Esophagus squamous epithelium (tissue), 4 donors: Measurements from ENCODE around the gene WSCD2.

Experiments
- POLR2A ChIP-seq, 4 donors: fragments of 450-650 bp; IDR thresholded peaks; one replicate each; pipeline ENCODE4 v1.6.1; 2017; ENCODE audit warnings: antibody characterized with exemption in 4 of 4, mild to moderate bottlenecking in 4 of 4, moderate library complexity in 3 of 4
- TF ChIP-seq, protein P1 (sequence below), 6 experiments: fragments of 450-650 bp in 4 of 6; fragments of 200-600 bp in 2 of 6; sonication (generic) in 2 of 6; IDR thresholded peaks; one replicate each; pipeline ENCODE4 v1.5.1; 2016 to 2019; ENCODE audit warnings: antibody characterized with exemption in 6 of 6, mild to moderate bottlenecking in 4 of 6, moderate library complexity in 4 of 6

DNA sequence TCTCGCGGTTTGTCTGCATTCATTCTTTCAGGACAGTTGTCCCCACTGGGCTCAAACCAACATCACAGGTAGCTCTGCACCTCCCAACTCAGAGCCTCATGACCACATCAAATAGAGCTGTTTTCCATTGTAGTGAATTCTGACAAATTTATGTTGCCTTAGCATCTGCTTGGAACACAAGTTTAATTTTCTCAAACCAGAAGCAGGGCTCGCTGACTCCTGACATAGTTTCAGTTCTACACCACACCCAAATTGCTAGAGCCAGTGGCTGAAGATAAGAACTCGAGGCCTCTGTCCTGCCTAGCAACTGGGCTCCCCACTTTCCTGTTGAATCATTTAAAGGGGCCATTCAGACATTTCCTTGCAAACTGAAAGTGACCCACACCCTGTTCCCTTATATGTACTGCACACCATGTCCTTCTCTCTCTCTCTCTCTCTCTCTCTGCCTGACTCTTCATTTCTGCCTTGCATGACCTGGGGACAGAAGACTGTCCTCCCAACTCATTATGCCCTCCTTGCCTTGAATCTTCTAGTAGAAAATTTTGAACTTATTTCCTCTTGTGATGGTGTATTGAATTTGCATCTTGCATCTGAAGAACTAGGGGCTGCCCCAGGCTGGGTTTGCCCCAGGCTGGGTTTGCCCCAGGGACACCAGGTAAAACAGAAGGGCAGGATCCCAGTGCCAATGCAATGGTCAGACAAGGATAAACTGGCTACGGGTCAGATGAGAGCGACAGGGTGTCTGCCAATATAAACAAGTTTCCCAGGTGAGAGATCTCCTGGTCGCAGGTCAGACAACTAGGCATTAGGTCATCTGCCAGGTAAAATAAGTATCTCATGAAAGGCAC, 9.7 kb upstream of the WSCD2 start:
- TF ChIP-seq, protein P1, sequence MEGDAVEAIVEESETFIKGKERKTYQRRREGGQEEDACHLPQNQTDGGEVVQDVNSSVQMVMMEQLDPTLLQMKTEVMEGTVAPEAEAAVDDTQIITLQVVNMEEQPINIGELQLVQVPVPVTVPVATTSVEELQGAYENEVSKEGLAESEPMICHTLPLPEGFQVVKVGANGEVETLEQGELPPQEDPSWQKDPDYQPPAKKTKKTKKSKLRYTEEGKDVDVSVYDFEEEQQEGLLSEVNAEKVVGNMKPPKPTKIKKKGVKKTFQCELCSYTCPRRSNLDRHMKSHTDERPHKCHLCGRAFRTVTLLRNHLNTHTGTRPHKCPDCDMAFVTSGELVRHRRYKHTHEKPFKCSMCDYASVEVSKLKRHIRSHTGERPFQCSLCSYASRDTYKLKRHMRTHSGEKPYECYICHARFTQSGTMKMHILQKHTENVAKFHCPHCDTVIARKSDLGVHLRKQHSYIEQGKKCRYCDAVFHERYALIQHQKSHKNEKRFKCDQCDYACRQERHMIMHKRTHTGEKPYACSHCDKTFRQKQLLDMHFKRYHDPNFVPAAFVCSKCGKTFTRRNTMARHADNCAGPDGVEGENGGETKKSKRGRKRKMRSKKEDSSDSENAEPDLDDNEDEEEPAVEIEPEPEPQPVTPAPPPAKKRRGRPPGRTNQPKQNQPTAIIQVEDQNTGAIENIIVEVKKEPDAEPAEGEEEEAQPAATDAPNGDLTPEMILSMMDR (IDR thresholded peaks at IDR 0.05): no peak
- no peak for TF ChIP-seq POLR2A (IDR thresholded peaks at IDR 0.05)
